ENCODE results near the gene KCTD15. TPM values are rescaled to one million over a fixed set of nuclear protein-coding genes. Genes with fewer than 3 reads are reported as not detected.

KCTD15 gene
- total and polyA plus RNA-seq, 9 donors: 12.6 to 45.7 (median 29.5) TPM

GRCh38 chr19:33781996-33782395, 14.7 kb upstream of the KCTD15 start:
- TF ChIP-seq POLR2A (IDR thresholded peaks at IDR 0.05) (no peak), CTCF (IDR thresholded peaks at IDR 0.05) (no peak), EP300 (IDR thresholded peaks at IDR 0.05) (no peak)
- Histone ChIP-seq H3K4me1 (ENCODE audit: insufficient read depth) (peaks cover 6% of the 10 kb centered on the region), H3K27me3 (no peaks in the 10 kb centered on the region), H3K4me3 (no peak overlapping the region), H3K27ac (no peak overlapping the region), H3K36me3 (no peaks in the 10 kb centered on the region), H3K9me3 (no peaks in the 10 kb centered on the region)
- intact Hi-C loops (cut with DNase I): loop anchor here in 2 of 4 donors (2.0 to 10.0 kb wide), 4 partner anchors 83 to 933 kb away; no protein-coding TSS in a partner anchor
- DNase-seq: no peak
- 72 to 77% (median 75%) methylated on average over 5 of the region's 5 CpGs for WGBS, 3 donors

DNA sequence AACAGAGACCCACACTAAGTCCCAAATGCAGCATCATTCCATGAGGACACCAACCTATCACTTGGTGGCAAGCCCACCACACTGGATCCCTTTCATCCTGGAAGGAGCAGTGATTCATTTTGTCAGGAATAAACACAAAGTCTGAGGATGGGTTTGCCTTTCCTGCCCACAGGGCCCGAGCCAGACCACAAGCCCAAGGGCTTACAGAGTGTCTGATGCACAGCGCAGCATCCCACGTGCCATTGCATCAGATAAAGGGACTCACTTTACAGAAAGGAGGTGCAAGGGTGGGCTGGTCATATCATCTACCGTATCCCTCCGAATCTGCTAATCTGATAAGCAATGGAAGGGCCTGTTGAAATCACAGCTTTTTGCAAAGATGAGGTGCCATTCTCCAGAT, 12.2 kb upstream of the KCTD15 start:
- WGBS, 3 donors: 87% methylated on average over 5 of the region's 5 CpGs
- H3K27ac ChIP-seq: no peak overlapping the region
- no peak for DNase-seq
- no peaks in the 10 kb centered on the region for H3K27me3 ChIP-seq
- TF ChIP-seq EP300 (IDR thresholded peaks at IDR 0.05): no peak
- no peaks in the 10 kb centered on the region for H3K36me3 ChIP-seq
- H3K4me3 ChIP-seq: no peak overlapping the region
- intact Hi-C loops (cut with DNase I): loop anchor here in 2 of 4 donors (10.0 kb wide), 3 partner anchors 80 to 930 kb away; no protein-coding TSS in a partner anchor
- H3K4me1 ChIP-seq (ENCODE audit: insufficient read depth): peaks cover 3% of the 10 kb centered on the region
- no peaks in the 10 kb centered on the region for H3K9me3 ChIP-seq

- no peaks in the 10 kb centered on the region for H3K9me3 ChIP-seq
- no peaks in the 10 kb centered on the region for H3K27me3 ChIP-seq
- intact Hi-C loops (cut with DNase I): loop anchor here in 2 of 4 donors (10.0 kb wide), 3 partner anchors 79 to 929 kb away; no protein-coding TSS in a partner anchor
- peaks cover under 1% of the 10 kb centered on the region for H3K4me1 ChIP-seq (ENCODE audit: insufficient read depth)
- no peak for TF ChIP-seq CTCF (IDR thresholded peaks at IDR 0.05)
- no peak for TF ChIP-seq EP300 (IDR thresholded peaks at IDR 0.05)
- no peak for TF ChIP-seq POLR2A (IDR thresholded peaks at IDR 0.05)
- no peak overlapping the region for H3K27ac ChIP-seq
- WGBS, 3 donors: 73 to 75% (median 75%) methylated on average over 6 of the region's 6 CpGs
- H3K4me3 ChIP-seq: no peak overlapping the region
- no peaks in the 10 kb centered on the region for H3K36me3 ChIP-seq
- DNase-seq: no peak
These were observed 10.9 kb upstream of the KCTD15 start for GRCh38 chr19:33785795-33786194.

GRCh38 chr19:33788676-33789075, 8.0 kb upstream of the KCTD15 start:
- no peaks in the 10 kb centered on the region for H3K4me1 ChIP-seq (ENCODE audit: insufficient read depth)
- TF ChIP-seq EP300 (IDR thresholded peaks at IDR 0.05) (no peak), CTCF (IDR thresholded peaks at IDR 0.05) (no peak), POLR2A (IDR thresholded peaks at IDR 0.05) (no peak)
- 25 to 29% (median 29%) methylated on average over 4 of the region's 4 CpGs for WGBS, 3 donors
- no peak for DNase-seq
- H3K27ac ChIP-seq: no peak overlapping the region
- no peaks in the 10 kb centered on the region for H3K27me3 ChIP-seq
- H3K4me3 ChIP-seq: no peak overlapping the region
- H3K36me3 ChIP-seq: no peaks in the 10 kb centered on the region
- no peaks in the 10 kb centered on the region for H3K9me3 ChIP-seq
- intact Hi-C loops (cut with DNase I): loop anchor here in 2 of 4 donors (10.0 kb wide), 3 partner anchors 76 to 926 kb away; no protein-coding TSS in a partner anchor

DNA sequence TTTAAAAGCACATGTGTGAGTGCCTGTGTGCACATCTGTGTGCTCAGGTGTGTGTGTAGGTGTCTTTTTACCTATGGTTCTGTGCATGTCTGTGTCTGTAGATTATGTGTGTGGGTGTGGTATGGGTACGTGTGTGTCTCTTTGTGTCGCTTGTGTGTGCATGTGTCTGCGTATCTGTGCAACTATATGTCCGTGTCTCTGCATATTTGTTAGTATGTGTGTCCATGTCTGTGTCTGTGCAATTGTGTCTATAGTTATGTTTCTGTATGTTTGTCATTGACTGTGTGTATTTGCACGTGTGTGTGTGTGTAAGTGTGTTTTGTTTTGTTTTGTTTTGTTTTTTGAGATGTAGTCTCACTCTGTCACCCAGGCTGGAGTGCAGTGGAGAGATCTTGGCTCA, 7.3 kb upstream of the KCTD15 start:
- Histone ChIP-seq H3K36me3 (no peaks in the 10 kb centered on the region), H3K27ac (no peak overlapping the region), H3K4me3 (no peak overlapping the region), H3K27me3 (no peaks in the 10 kb centered on the region), H3K4me1 (ENCODE audit: insufficient read depth) (peaks cover under 1% of the 10 kb centered on the region), H3K9me3 (no peaks in the 10 kb centered on the region)
- no peak for DNase-seq
- 81 to 84% (median 82%) methylated on average over 5 of the region's 5 CpGs for WGBS, 3 donors
- intact Hi-C loops (cut with DNase I): loop anchor here in 2 of 4 donors (10.0 kb wide), 3 partner anchors 75 to 925 kb away; no protein-coding TSS in a partner anchor
- TF ChIP-seq CTCF (IDR thresholded peaks at IDR 0.05): no peak
- TF ChIP-seq EP300 (IDR thresholded peaks at IDR 0.05): no peak
- no peak for TF ChIP-seq POLR2A (IDR thresholded peaks at IDR 0.05)
